HEK293 (cell line): Measurements from ENCODE around the gene JUP.

Experiments
- CTCF ChIA-PET: fragments of 350-600 bp; formaldehyde crosslinking; extraction: SDS; loops from one replicate; lab custom pipeline; 2021; ENCODE audit warnings: antibody characterized with exemption; lab: Yijun Ruan, JAX
- POLR2A ChIA-PET: fragments of 300-600 bp; formaldehyde crosslinking; extraction: SDS; loops from one replicate; lab custom pipeline; 2020; ENCODE audit warnings: antibody characterized with exemption, inconsistent platforms; lab: Yijun Ruan, JAX
- H3K27ac ChIP-seq: fragments of 200-500 bp; sonication (Bioruptor generic); 2 replicates; pipeline ENCODE4 v1.5.1; 2014; ENCODE audit warnings: low read depth, low read length, control low read depth, inconsistent platforms; ENCODE audit errors: extremely low read depth
- H3K36me3 ChIP-seq, 2 experiments: fragments of 200-500 bp in 1 of 2; sonication (Bioruptor generic) in 1 of 2; 1 replicate in 1 of 2; 2 replicates in 1 of 2; pipeline ENCODE4 v1.5.1; 2014 to 2017; ENCODE audit warnings: inconsistent platforms in 2 of 2, low read length in 2 of 2; ENCODE audit not compliant: control insufficient read depth in 2 of 2, insufficient read depth in 1 of 2
- H3K4me1 ChIP-seq: fragments of 200-500 bp; sonication (Bioruptor generic); 2 replicates; pipeline ENCODE4 v1.5.1; 2014; ENCODE audit warnings: mild to moderate bottlenecking, low read length, inconsistent platforms; ENCODE audit not compliant: control insufficient read depth, insufficient read depth
- H3K4me3 ChIP-seq: 2 replicates; pipeline ENCODE4 v1.5.1; 2011; ENCODE audit warnings: low read depth, mild to moderate bottlenecking, control low read depth, low read length, moderate library complexity
- H3K9me3 ChIP-seq: fragments of 200-500 bp; sonication (Bioruptor generic); 2 replicates; pipeline ENCODE4 v1.5.1; 2014; ENCODE audit warnings: low read depth, low read length, inconsistent platforms; ENCODE audit not compliant: control insufficient read depth, insufficient read depth
- EGR2 ChIP-seq: fragments of 450-650 bp; formaldehyde crosslinking; IDR thresholded peaks from 2 replicates; pipeline ENCODE4 v1.5.1; 2016; ENCODE audit warnings: low read depth, missing biosample characterization, missing genetic modification characterization
- GLIS1 ChIP-seq: fragments of 450-650 bp; formaldehyde crosslinking; IDR thresholded peaks from 2 replicates; pipeline ENCODE4 v1.5.1; 2016; ENCODE audit warnings: missing biosample characterization, missing genetic modification characterization
- GLIS2 ChIP-seq: fragments of 450-650 bp; formaldehyde crosslinking; IDR thresholded peaks from 2 replicates; pipeline ENCODE4 v1.5.1; 2016; ENCODE audit warnings: missing biosample characterization, missing genetic modification characterization
- IKZF3 ChIP-seq: fragments of 450-650 bp; IDR thresholded peaks from 2 replicates; pipeline ENCODE4 v1.5.0; 2018; ENCODE audit warnings: missing biosample characterization, mild to moderate bottlenecking, missing genetic modification characterization, moderate library complexity
- KLF10 ChIP-seq: fragments of 450-650 bp; IDR thresholded peaks from 2 replicates; pipeline ENCODE4 v1.5.1; 2018; ENCODE audit warnings: missing biosample characterization, mild to moderate bottlenecking, missing genetic modification characterization
- KLF9 ChIP-seq: fragments of 450-650 bp; formaldehyde crosslinking; IDR thresholded peaks from 2 replicates; pipeline ENCODE4 v1.5.1; 2016; ENCODE audit warnings: missing biosample characterization, missing genetic modification characterization, low read depth
- SCRT2 ChIP-seq: fragments of 450-650 bp; formaldehyde crosslinking; IDR thresholded peaks from 2 replicates; pipeline ENCODE4 v1.5.1; 2016; ENCODE audit warnings: missing biosample characterization, missing genetic modification characterization
- SP2 ChIP-seq: fragments of 450-650 bp; formaldehyde crosslinking; IDR thresholded peaks from 2 replicates; pipeline ENCODE4 v1.5.1; 2016; ENCODE audit warnings: missing biosample characterization, missing genetic modification characterization
- SP7 ChIP-seq: fragments of 450-650 bp; formaldehyde crosslinking; IDR thresholded peaks from 2 replicates; pipeline ENCODE4 v1.5.1; 2016; ENCODE audit warnings: missing biosample characterization, missing genetic modification characterization
- ZBTB20 ChIP-seq: fragments of 450-650 bp; formaldehyde crosslinking; IDR thresholded peaks from 2 replicates; pipeline ENCODE4 v1.5.1; 2016; ENCODE audit warnings: missing biosample characterization, missing genetic modification characterization
- ZBTB48 ChIP-seq: fragments of 450-650 bp; formaldehyde crosslinking; IDR thresholded peaks from 2 replicates; pipeline ENCODE4 v1.5.1; 2016; ENCODE audit warnings: missing biosample characterization, missing genetic modification characterization
- ZBTB8A ChIP-seq: fragments of 450-650 bp; formaldehyde crosslinking; IDR thresholded peaks from 2 replicates; pipeline ENCODE4 v1.5.1; 2016; ENCODE audit warnings: missing biosample characterization, missing genetic modification characterization
- ZFHX2 ChIP-seq: fragments of 450-650 bp; formaldehyde crosslinking; conservative IDR thresholded peaks from 2 replicates; pipeline ENCODE4 v1.5.1; 2016; ENCODE audit warnings: missing biosample characterization, missing genetic modification characterization
- ZNF239 ChIP-seq: fragments of 450-650 bp; formaldehyde crosslinking; IDR thresholded peaks from 2 replicates; pipeline ENCODE4 v1.5.1; 2016; ENCODE audit warnings: missing biosample characterization, missing genetic modification characterization
- ZNF335 ChIP-seq: fragments of 450-650 bp; formaldehyde crosslinking; conservative IDR thresholded peaks from 2 replicates; pipeline ENCODE4 v1.5.1; 2016; ENCODE audit warnings: missing biosample characterization, missing genetic modification characterization
- ZNF426 ChIP-seq: fragments of 450-650 bp; formaldehyde crosslinking; IDR thresholded peaks from 2 replicates; pipeline ENCODE4 v1.5.1; 2017; ENCODE audit warnings: missing biosample characterization, missing genetic modification characterization, mild to moderate bottlenecking, inconsistent platforms, moderate library complexity
- ZNF529 ChIP-seq: fragments of 450-650 bp; formaldehyde crosslinking; IDR thresholded peaks from 2 replicates; pipeline ENCODE4 v1.5.1; 2017; ENCODE audit warnings: missing genetic modification characterization, missing biosample characterization; ENCODE audit not compliant: insufficient replicate concordance
- ZNF843 ChIP-seq: fragments of 450-650 bp; formaldehyde crosslinking; IDR thresholded peaks from 2 replicates; pipeline ENCODE4 v1.5.1; 2016; ENCODE audit warnings: missing biosample characterization, missing genetic modification characterization
- ZSCAN30 ChIP-seq: fragments of 450-650 bp; IDR thresholded peaks from 2 replicates; pipeline ENCODE4 v1.5.1; 2018; ENCODE audit warnings: missing biosample characterization, mild to moderate bottlenecking, missing genetic modification characterization, moderate library complexity
- TF ChIP-seq, protein P1 (sequence below): fragments of 450-650 bp; formaldehyde crosslinking; IDR thresholded peaks from 2 replicates; pipeline ENCODE4 v1.5.1; 2017; ENCODE audit warnings: missing biosample characterization, missing genetic modification characterization
- TF ChIP-seq, protein P2 (sequence below): fragments of 450-650 bp; formaldehyde crosslinking; IDR thresholded peaks from 2 replicates; pipeline ENCODE4 v1.5.1; 2017; ENCODE audit warnings: missing biosample characterization, missing genetic modification characterization
- TF ChIP-seq, protein P3 (sequence below): fragments of 450-650 bp; formaldehyde crosslinking; optimal IDR thresholded peaks from 2 replicates; pipeline ENCODE3; 2016; ENCODE audit warnings: missing biosample characterization, mild to moderate bottlenecking, missing genetic modification characterization
- TF ChIP-seq, protein P4 (sequence below): fragments of 450-650 bp; formaldehyde crosslinking; IDR thresholded peaks from 2 replicates; pipeline ENCODE4 v1.5.1; 2016; ENCODE audit warnings: missing biosample characterization, missing genetic modification characterization
- TF ChIP-seq, protein P5 (sequence below): fragments of 450-650 bp; formaldehyde crosslinking; IDR thresholded peaks from 2 replicates; pipeline ENCODE4 v1.5.1; 2016; ENCODE audit warnings: missing biosample characterization, missing genetic modification characterization
- TF ChIP-seq, protein P6 (sequence below): fragments of 450-650 bp; formaldehyde crosslinking; IDR thresholded peaks from 2 replicates; pipeline ENCODE4 v1.5.1; 2016; ENCODE audit warnings: missing biosample characterization, missing genetic modification characterization

The JUP gene

DNA sequence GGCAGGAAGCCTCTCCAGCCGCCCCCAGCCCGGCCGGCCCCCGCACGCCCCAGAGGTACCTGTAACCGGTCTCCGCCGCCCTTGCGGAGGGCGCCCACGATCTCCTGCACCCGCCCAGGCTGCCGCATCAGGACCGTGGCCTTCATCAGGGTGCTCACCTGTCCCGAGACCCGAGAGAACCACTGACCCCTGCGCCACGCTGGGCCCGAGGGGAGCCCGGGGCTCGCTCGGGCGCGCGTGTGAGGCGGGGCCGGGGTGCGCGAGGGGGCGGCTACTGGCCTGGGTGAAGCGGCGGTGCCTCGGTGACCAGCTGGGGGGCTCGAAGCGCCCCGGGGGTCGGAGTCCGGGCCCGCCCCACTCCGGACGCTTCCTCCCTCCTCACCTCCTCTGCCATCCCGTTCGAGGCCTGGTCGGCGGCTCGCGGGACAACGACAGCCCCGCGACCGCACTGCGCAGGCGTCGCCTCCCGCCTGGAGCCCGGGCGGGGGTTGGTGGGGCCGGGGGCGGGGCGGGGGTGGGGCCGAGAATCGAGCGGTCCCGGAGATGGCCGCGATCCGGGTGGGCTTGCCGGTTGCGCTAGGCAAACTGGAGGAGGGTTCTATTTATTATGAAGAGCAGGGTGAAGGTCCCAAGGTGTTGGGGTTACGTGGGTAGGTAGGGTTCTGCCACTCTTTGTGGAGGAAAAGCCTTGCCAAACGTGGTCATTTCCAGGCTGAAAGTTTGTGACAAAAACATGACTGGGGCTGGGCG lies 49.5 kb upstream of the JUP start, which contains the start of gene NT5C3B:
Gene NT5C3B (minus strand): TSS at position 433 of the 750 bp plus-strand sequence. CDS start 39 bp downstream, at position 394.
- no peaks in the 10 kb centered on the region for H3K9me3 ChIP-seq
- POLR2A ChIA-PET = interaction anchor here (0.6 to 2.8 kb wide), 7 partner anchors 13 to 181 kb away, joined by 4 to 25 read pairs (median 5); partner anchors contain the start of genes ACLY, DNAJC7, FKBP10 and KLHL11
- peak within 1 kb of the TSS; percentile 87 for H3K27ac ChIP-seq
- CTCF ChIA-PET = interaction anchor here (0.6 to 1.5 kb wide), 4 partner anchors 17 to 1418 kb away, joined by 3 to 6 read pairs (median 4); partner anchors contain the start of genes JUP and TOP2A
- peaks cover 36 to 37% of the 10 kb centered on the region in 2 experiments for H3K36me3 ChIP-seq
- H3K4me3 ChIP-seq = peak within 1 kb of the TSS; percentile 95
- H3K4me1 ChIP-seq = peaks cover 4% of the 10 kb centered on the region
- TF ChIP-seq SCRT2 (tag by site-specific recombination) = peak; percentile 55
- TF ChIP-seq ZNF239 = no peak
- TF ChIP-seq ZNF529 = no peak
- TF ChIP-seq EGR2 (tag by site-specific recombination) = peak; percentile 85
- TF ChIP-seq, protein P1, sequence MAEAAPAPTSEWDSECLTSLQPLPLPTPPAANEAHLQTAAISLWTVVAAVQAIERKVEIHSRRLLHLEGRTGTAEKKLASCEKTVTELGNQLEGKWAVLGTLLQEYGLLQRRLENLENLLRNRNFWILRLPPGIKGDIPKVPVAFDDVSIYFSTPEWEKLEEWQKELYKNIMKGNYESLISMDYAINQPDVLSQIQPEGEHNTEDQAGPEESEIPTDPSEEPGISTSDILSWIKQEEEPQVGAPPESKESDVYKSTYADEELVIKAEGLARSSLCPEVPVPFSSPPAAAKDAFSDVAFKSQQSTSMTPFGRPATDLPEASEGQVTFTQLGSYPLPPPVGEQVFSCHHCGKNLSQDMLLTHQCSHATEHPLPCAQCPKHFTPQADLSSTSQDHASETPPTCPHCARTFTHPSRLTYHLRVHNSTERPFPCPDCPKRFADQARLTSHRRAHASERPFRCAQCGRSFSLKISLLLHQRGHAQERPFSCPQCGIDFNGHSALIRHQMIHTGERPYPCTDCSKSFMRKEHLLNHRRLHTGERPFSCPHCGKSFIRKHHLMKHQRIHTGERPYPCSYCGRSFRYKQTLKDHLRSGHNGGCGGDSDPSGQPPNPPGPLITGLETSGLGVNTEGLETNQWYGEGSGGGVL (tag by site-specific recombination) = peak; percentile 33; the same call in 1 of the 2 replicates
- TF ChIP-seq ZNF843 (tag by site-specific recombination) = no peak
- peak; percentile 43 for TF ChIP-seq SP2 (tag by site-specific recombination)
- TF ChIP-seq, protein P2, sequence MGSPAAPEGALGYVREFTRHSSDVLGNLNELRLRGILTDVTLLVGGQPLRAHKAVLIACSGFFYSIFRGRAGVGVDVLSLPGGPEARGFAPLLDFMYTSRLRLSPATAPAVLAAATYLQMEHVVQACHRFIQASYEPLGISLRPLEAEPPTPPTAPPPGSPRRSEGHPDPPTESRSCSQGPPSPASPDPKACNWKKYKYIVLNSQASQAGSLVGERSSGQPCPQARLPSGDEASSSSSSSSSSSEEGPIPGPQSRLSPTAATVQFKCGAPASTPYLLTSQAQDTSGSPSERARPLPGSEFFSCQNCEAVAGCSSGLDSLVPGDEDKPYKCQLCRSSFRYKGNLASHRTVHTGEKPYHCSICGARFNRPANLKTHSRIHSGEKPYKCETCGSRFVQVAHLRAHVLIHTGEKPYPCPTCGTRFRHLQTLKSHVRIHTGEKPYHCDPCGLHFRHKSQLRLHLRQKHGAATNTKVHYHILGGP (tag by site-specific recombination) = no peak
- peak; percentile 7; the same call in 1 of the 2 replicates for TF ChIP-seq IKZF3 (tag by site-specific recombination)
- TF ChIP-seq KLF9 (tag by site-specific recombination) = 0 out of 2 replicates have a peak, but pooled peaks have one; percentile 33
- 0 out of 2 replicates have a peak, but pooled peaks have one; percentile 11 for TF ChIP-seq ZBTB48 (tag by site-specific recombination)
- TF ChIP-seq SP7 (tag by site-specific recombination) = peak; percentile 57; the same call in 1 of the 2 replicates
- TF ChIP-seq KLF10 = peak; percentile 62
- TF ChIP-seq, protein P3, sequence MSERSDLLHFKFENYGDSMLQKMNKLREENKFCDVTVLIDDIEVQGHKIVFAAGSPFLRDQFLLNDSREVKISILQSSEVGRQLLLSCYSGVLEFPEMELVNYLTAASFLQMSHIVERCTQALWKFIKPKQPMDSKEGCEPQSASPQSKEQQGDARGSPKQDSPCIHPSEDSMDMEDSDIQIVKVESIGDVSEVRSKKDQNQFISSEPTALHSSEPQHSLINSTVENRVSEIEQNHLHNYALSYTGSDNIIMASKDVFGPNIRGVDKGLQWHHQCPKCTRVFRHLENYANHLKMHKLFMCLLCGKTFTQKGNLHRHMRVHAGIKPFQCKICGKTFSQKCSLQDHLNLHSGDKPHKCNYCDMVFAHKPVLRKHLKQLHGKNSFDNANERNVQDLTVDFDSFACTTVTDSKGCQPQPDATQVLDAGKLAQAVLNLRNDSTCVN (tag by site-specific recombination) = peak; percentile 68
- peak; percentile 41; the same call in 1 of the 2 replicates for TF ChIP-seq ZSCAN30 (tag by site-specific recombination)
- TF ChIP-seq, protein P4, sequence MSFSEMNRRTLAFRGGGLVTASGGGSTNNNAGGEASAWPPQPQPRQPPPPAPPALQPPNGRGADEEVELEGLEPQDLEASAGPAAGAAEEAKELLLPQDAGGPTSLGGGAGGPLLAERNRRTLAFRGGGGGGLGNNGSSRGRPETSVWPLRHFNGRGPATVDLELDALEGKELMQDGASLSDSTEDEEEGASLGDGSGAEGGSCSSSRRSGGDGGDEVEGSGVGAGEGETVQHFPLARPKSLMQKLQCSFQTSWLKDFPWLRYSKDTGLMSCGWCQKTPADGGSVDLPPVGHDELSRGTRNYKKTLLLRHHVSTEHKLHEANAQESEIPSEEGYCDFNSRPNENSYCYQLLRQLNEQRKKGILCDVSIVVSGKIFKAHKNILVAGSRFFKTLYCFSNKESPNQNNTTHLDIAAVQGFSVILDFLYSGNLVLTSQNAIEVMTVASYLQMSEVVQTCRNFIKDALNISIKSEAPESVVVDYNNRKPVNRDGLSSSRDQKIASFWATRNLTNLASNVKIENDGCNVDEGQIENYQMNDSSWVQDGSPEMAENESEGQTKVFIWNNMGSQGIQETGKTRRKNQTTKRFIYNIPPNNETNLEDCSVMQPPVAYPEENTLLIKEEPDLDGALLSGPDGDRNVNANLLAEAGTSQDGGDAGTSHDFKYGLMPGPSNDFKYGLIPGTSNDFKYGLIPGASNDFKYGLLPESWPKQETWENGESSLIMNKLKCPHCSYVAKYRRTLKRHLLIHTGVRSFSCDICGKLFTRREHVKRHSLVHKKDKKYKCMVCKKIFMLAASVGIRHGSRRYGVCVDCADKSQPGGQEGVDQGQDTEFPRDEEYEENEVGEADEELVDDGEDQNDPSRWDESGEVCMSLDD (tag by site-specific recombination) = peak; percentile 58
- TF ChIP-seq, protein P5, sequence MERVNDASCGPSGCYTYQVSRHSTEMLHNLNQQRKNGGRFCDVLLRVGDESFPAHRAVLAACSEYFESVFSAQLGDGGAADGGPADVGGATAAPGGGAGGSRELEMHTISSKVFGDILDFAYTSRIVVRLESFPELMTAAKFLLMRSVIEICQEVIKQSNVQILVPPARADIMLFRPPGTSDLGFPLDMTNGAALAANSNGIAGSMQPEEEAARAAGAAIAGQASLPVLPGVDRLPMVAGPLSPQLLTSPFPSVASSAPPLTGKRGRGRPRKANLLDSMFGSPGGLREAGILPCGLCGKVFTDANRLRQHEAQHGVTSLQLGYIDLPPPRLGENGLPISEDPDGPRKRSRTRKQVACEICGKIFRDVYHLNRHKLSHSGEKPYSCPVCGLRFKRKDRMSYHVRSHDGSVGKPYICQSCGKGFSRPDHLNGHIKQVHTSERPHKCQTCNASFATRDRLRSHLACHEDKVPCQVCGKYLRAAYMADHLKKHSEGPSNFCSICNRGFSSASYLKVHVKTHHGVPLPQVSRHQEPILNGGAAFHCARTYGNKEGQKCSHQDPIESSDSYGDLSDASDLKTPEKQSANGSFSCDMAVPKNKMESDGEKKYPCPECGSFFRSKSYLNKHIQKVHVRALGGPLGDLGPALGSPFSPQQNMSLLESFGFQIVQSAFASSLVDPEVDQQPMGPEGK (tag by site-specific recombination) = peak; percentile 55
- TF ChIP-seq ZFHX2 = peak; percentile 93
- peak; percentile 15; the same call in 1 of the 2 replicates for TF ChIP-seq ZNF335 (tag by site-specific recombination)
- peak; percentile 74 for TF ChIP-seq GLIS2 (tag by site-specific recombination)
- TF ChIP-seq GLIS1 = peak; percentile 58
- TF ChIP-seq, protein P6, sequence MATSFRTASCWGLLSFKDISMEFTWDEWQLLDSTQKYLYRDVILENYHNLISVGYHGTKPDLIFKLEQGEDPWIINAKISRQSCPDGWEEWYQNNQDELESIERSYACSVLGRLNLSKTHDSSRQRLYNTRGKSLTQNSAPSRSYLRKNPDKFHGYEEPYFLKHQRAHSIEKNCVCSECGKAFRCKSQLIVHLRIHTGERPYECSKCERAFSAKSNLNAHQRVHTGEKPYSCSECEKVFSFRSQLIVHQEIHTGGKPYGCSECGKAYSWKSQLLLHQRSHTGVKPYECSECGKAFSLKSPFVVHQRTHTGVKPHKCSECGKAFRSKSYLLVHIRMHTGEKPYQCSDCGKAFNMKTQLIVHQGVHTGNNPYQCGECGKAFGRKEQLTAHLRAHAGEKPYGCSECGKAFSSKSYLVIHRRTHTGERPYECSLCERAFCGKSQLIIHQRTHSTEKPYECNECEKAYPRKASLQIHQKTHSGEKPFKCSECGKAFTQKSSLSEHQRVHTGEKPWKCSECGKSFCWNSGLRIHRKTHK (tag by site-specific recombination) = no peak
- no peak for TF ChIP-seq ZNF426
- TF ChIP-seq ZBTB8A (tag by site-specific recombination) = peak; percentile 53
- peak; percentile 10; the same call in 1 of the 2 replicates for TF ChIP-seq ZBTB20 (tag by site-specific recombination)
